ENCODE data around the gene FSD1L. TPM values are rescaled to one million over a fixed set of nuclear protein-coding genes. Genes with fewer than 3 reads are reported as not detected.
A peak's percentile ranks its signal among the peaks of the same experiment; 100 is the strongest.

FSD1L gene
- total and polyA plus RNA-seq, 3 donors from 2014 or later: 9.1 to 12.2 (median 9.4) TPM

GRCh38 chr9:105405514-105406131, 42.2 kb upstream of the FSD1L start:
- Histone ChIP-seq H3K27ac (no peak overlapping the region), H3K4me1 (no peaks in the 10 kb centered on the region), H3K4me3 (no peak overlapping the region), H3K27me3 (no peaks in the 10 kb centered on the region), H3K9me3 (no peaks in the 10 kb centered on the region), H3K36me3 (ENCODE audit: low read depth, missing control alignments) (no peaks in the 10 kb centered on the region)
- no peak for DNase-seq
- intact Hi-C loops (cut with DNase I; ENCODE audit: low total_unique reads): loop anchor here (5.0 kb wide), 1 partner anchor 538 kb away; no protein-coding TSS in a partner anchor
- TF ChIP-seq CTCF (IDR thresholded peaks at IDR 0.05) (no peak), POLR2A (IDR thresholded peaks at IDR 0.05) (no peak)
- WGBS, 2 donors: 52 to 69% methylated on average over 6 of the region's 6 CpGs

GRCh38 chr9:105406369-105406768, 41.5 kb upstream of the FSD1L start:
- TF ChIP-seq CTCF (IDR thresholded peaks at IDR 0.05) (no peak), POLR2A (IDR thresholded peaks at IDR 0.05) (no peak)
- Histone ChIP-seq H3K4me1 (no peaks in the 10 kb centered on the region), H3K4me3 (no peak overlapping the region), H3K36me3 (ENCODE audit: low read depth, missing control alignments) (no peaks in the 10 kb centered on the region), H3K9me3 (no peaks in the 10 kb centered on the region), H3K27ac (no peak overlapping the region), H3K27me3 (no peaks in the 10 kb centered on the region)
- WGBS, 2 donors: 72 to 89% methylated on average over 6 of the region's 6 CpGs
- intact Hi-C loops (cut with DNase I; ENCODE audit: low total_unique reads): loop anchor here (5.0 kb wide), 1 partner anchor 539 kb away; no protein-coding TSS in a partner anchor
- DNase-seq: no peak

DNA sequence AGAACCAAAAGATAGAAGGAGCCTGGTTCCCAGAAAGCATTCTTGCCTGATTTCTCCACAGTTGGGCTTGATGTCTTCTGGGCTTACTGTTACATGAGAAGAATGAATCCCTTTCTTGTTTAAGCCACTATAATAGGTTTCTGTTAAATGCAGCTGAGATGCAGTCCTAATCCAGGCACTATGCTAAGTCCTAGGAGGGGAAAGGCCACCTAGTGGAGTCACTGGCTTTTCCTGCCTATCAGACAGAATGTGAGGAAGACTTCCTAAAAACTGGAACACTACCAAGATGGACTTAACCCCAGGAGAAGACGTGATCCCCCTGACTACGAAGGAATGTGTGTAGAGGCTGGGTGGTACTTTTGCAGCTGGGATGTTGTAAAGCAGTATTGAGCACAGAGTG, 34.3 kb upstream of the FSD1L start:
- Histone ChIP-seq H3K4me3 (no peak overlapping the region), H3K9me3 (no peaks in the 10 kb centered on the region), H3K27ac (no peak overlapping the region), H3K36me3 (ENCODE audit: low read depth, missing control alignments) (no peaks in the 10 kb centered on the region), H3K4me1 (peaks cover 6% of the 10 kb centered on the region), H3K27me3 (no peaks in the 10 kb centered on the region)
- TF ChIP-seq POLR2A (IDR thresholded peaks at IDR 0.05): no peak
- TF ChIP-seq CTCF (IDR thresholded peaks at IDR 0.05): peak in 1 of 3 experiments; percentile 36
- peak; percentile 53 for DNase-seq
- intact Hi-C loops (cut with DNase I; ENCODE audit: low total_unique reads): loop anchor here (10.0 kb wide), 2 partner anchors 259 to 489 kb away; partner anchors contain the start of gene ABCA1
- WGBS, 2 donors: 31 to 47% methylated on average over 2 of the region's 2 CpGs

DNA sequence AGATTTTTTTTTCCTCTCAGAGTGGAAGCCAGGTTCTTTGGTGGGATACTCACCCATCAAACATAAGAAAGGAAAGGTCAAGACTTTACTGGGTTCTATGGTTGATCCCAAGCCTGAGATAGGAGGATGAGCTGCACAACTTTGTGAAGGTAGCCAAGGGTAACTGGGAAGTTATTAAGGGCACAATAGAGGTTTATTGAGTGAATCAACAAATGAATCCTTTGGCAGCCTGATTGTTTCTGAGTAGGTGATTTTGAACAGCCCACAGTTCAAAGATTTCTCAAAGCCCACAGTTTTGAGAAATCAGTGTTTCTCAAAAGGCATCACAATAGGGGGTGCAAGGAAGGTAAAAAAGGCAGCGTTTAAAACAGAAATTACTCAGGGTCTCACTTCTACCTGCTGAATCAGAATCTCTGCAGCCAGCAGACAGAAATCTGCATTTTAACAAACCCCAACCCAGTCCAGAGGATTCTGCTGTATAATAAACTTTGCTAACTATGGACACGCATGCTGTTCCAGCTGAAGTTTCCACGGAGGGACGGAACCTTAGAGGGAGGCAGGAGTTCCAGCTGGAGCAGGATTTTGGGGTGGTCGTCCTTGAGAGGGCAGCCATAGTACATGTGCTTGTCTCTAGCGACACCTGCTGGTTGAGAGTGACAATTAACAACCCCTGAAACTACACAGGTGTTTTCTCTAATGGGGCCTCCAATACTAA, 32.7 kb upstream of the FSD1L start:
- no peaks in the 10 kb centered on the region for H3K27me3 ChIP-seq
- peak; percentile 80 for DNase-seq
- WGBS, 2 donors: 11 to 19% methylated on average over 6 of the region's 6 CpGs
- intact Hi-C loops (cut with DNase I; ENCODE audit: low total_unique reads): loop anchor here (10.0 kb wide), 2 partner anchors 260 to 490 kb away; partner anchors contain the start of gene ABCA1
- H3K4me1 ChIP-seq: peaks cover 6% of the 10 kb centered on the region
- no peak overlapping the region for H3K27ac ChIP-seq
- no peaks in the 10 kb centered on the region for H3K9me3 ChIP-seq
- H3K4me3 ChIP-seq: no peak overlapping the region
- TF ChIP-seq POLR2A (IDR thresholded peaks at IDR 0.05): no peak
- peak; percentile 75 to 87 (median 82) for TF ChIP-seq CTCF (IDR thresholded peaks at IDR 0.05)
- H3K36me3 ChIP-seq (ENCODE audit: low read depth, missing control alignments): no peaks in the 10 kb centered on the region

All from testis (tissue), 3 donors.